ENCODE results near the gene BBS9. TPM values are rescaled to one million over a fixed set of nuclear protein-coding genes. Genes with fewer than 3 reads are reported as not detected.
"Not testable (repeated sequence)": the region's sequence is repeated elsewhere in the genome, so short reads cannot be mapped to it uniquely, and the experiment has no call there.

Gene BBS9
- total RNA-seq, 1 experiment from 2014 or later, result 14.3 TPM

GRCh38 chr7:33237036-33237435 is 107.7 kb downstream of the BBS9 start:
- no peak for DNase-seq (ENCODE audit: low read depth)
- in situ Hi-C loops (cut with HindIII; ENCODE audit: low pct_unique_long_range_greater_than_20kb, low sequenced_read_pairs), result no loop called here

GRCh38 chr7:33243319-33243881 is 114.0 kb downstream of the BBS9 start:
- peak; percentile 33 for DNase-seq (ENCODE audit: low read depth)

GRCh38 chr7:33248671-33249070 is 119.3 kb downstream of the BBS9 start:
- in situ Hi-C loops (cut with HindIII; ENCODE audit: low pct_unique_long_range_greater_than_20kb, low sequenced_read_pairs), result no loop called here
- no peak for DNase-seq (ENCODE audit: low read depth)

More at GRCh38 chr7:33243319-33243881, 114.0 kb downstream of the BBS9 start:
- in situ Hi-C loops (cut with HindIII; ENCODE audit: low pct_unique_long_range_greater_than_20kb, low sequenced_read_pairs), result no loop called here

- in situ Hi-C loops (cut with HindIII; ENCODE audit: low pct_unique_long_range_greater_than_20kb, low sequenced_read_pairs), result no loop called here
Observed at GRCh38 chr7:33250421-33250871, 121.1 kb downstream of the BBS9 start.

GRCh38 chr7:33251301-33251700 is 121.9 kb downstream of the BBS9 start:
- in situ Hi-C loops (cut with HindIII; ENCODE audit: low pct_unique_long_range_greater_than_20kb, low sequenced_read_pairs), result no loop called here
- peak; percentile 65 for DNase-seq (ENCODE audit: low read depth)

More at GRCh38 chr7:33250421-33250871, 121.1 kb downstream of the BBS9 start:
- no peak for DNase-seq (ENCODE audit: low read depth)

GRCh38 chr7:33258491-33258951 is 129.2 kb downstream of the BBS9 start:
- in situ Hi-C loops (cut with HindIII; ENCODE audit: low pct_unique_long_range_greater_than_20kb, low sequenced_read_pairs), result no loop called here
- no peak for DNase-seq (ENCODE audit: low read depth)

- no peak for DNase-seq (ENCODE audit: low read depth)
- in situ Hi-C loops (cut with HindIII; ENCODE audit: low pct_unique_long_range_greater_than_20kb, low sequenced_read_pairs), result no loop called here
Observed at GRCh38 chr7:33261585-33261984, 132.2 kb downstream of the BBS9 start.

- in situ Hi-C loops (cut with HindIII; ENCODE audit: low pct_unique_long_range_greater_than_20kb, low sequenced_read_pairs), result no loop called here
- no peak for DNase-seq (ENCODE audit: low read depth)
Observed at GRCh38 chr7:33262476-33262875, 133.1 kb downstream of the BBS9 start.

- in situ Hi-C loops (cut with HindIII; ENCODE audit: low pct_unique_long_range_greater_than_20kb, low sequenced_read_pairs); DNase-seq (ENCODE audit: low read depth): not testable (repeated sequence)
Observed at GRCh38 chr7:33271839-33272371, 142.5 kb downstream of the BBS9 start.

- DNase-seq (ENCODE audit: low read depth), result peak; percentile 5
- in situ Hi-C loops (cut with HindIII; ENCODE audit: low pct_unique_long_range_greater_than_20kb, low sequenced_read_pairs), result no loop called here
Observed at GRCh38 chr7:33273356-33273755, 144.0 kb downstream of the BBS9 start.

GRCh38 chr7:33276325-33276724 is 147.0 kb downstream of the BBS9 start:
- in situ Hi-C loops (cut with HindIII; ENCODE audit: low pct_unique_long_range_greater_than_20kb, low sequenced_read_pairs), result no loop called here
- no peak for DNase-seq (ENCODE audit: low read depth)

GRCh38 chr7:33276729-33277128 is 147.4 kb downstream of the BBS9 start:
- no peak for DNase-seq (ENCODE audit: low read depth)
- in situ Hi-C loops (cut with HindIII; ENCODE audit: low pct_unique_long_range_greater_than_20kb, low sequenced_read_pairs), result no loop called here

GRCh38 chr7:33278095-33278494 is 148.7 kb downstream of the BBS9 start:
- DNase-seq (ENCODE audit: low read depth), result no peak
- in situ Hi-C loops (cut with HindIII; ENCODE audit: low pct_unique_long_range_greater_than_20kb, low sequenced_read_pairs), result no loop called here

GRCh38 chr7:33286501-33286900 is 157.1 kb downstream of the BBS9 start:
- in situ Hi-C loops (cut with HindIII; ENCODE audit: low pct_unique_long_range_greater_than_20kb, low sequenced_read_pairs), result no loop called here
- no peak for DNase-seq (ENCODE audit: low read depth)

GRCh38 chr7:33287738-33288137 is 158.4 kb downstream of the BBS9 start:
- in situ Hi-C loops (cut with HindIII; ENCODE audit: low pct_unique_long_range_greater_than_20kb, low sequenced_read_pairs), result no loop called here
- no peak for DNase-seq (ENCODE audit: low read depth)

GRCh38 chr7:33298848-33299247 is 169.5 kb downstream of the BBS9 start:
- DNase-seq (ENCODE audit: low read depth), result no peak
- in situ Hi-C loops (cut with HindIII; ENCODE audit: low pct_unique_long_range_greater_than_20kb, low sequenced_read_pairs), result no loop called here

- no peak for DNase-seq (ENCODE audit: low read depth)
- in situ Hi-C loops (cut with HindIII; ENCODE audit: low pct_unique_long_range_greater_than_20kb, low sequenced_read_pairs), result no loop called here
Observed at GRCh38 chr7:33299425-33299824, 170.1 kb downstream of the BBS9 start.

- no peak for DNase-seq (ENCODE audit: low read depth)
- in situ Hi-C loops (cut with HindIII; ENCODE audit: low pct_unique_long_range_greater_than_20kb, low sequenced_read_pairs), result no loop called here
Observed at GRCh38 chr7:33300131-33300530, 170.8 kb downstream of the BBS9 start.

- in situ Hi-C loops (cut with HindIII; ENCODE audit: low pct_unique_long_range_greater_than_20kb, low sequenced_read_pairs), result no loop called here
- no peak for DNase-seq (ENCODE audit: low read depth)
Observed at GRCh38 chr7:33300742-33301141, 171.4 kb downstream of the BBS9 start.

- in situ Hi-C loops (cut with HindIII; ENCODE audit: low pct_unique_long_range_greater_than_20kb, low sequenced_read_pairs); DNase-seq (ENCODE audit: low read depth): not testable (repeated sequence)
Observed at GRCh38 chr7:33303978-33304557, 174.7 kb downstream of the BBS9 start.
